ENCODE measurements around the gene KRT75.
"Not testable (repeated sequence)": the region's sequence is repeated elsewhere in the genome, so short reads cannot be mapped to it uniquely, and the experiment has no call there.

DNA sequence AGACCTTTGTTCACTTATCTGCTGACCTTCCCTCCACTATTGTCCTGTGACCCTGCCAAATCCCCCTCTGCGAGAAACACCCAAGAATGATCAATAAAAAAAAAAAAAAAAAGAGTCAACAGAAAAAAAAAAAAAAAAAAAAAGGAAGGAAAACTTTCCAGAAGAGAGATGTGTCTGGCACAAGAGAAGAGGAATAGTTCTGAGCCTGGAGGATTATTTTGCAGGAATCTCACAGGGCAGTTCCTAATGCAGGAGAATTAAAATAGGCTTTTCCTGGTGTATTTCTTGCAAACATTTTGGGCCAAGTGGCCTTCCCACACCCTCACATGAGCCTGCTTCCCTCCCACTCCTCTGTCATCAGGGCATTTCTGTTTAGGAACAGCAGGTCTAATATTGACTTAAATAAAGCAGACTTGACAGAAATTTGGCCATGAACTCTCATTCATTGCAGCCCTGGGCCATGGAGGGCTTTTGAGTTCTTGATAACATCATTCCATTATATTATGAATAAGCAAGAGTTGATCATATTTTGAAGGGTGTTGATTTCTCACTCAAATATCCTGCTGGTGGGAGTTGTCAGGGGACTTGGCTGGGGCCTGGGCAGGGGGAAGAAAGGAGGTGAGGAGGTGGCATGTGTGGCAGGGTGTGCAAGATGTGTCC lies 23.5 kb downstream of the KRT75 start:
- not testable (repeated sequence) for TF ChIP-seq POLR2A, CTCF (IDR thresholded peaks at IDR 0.05)
